ENCODE results near the gene PRM1. TPM values are rescaled to one million over a fixed set of nuclear protein-coding genes. Genes with fewer than 3 reads are reported as not detected.

PRM1 gene
- total RNA-seq, 1 experiment from 2014 or later: not detected

GRCh38 chr16:11272921-11273720, 8.0 kb downstream of the PRM1 start, which contains the start of gene PRM3:
TSS of gene PRM3 (minus strand) at chr16:11273629. CDS start at chr16:11273595, 34 bp downstream.
- intact Hi-C loops (cut with micrococcal nuclease; ENCODE audit: unreplicated experiment): no loop called here
- no TSS peak for BruUV-seq (replicated peaks)
- H3K9me3 ChIP-seq (ENCODE audit: insufficient read depth, low read depth): no peaks in the 10 kb centered on the region
- H3K4me3 ChIP-seq: no peak within 1 kb of the TSS
- H3K79me2 ChIP-seq (ENCODE audit: low read depth): no peaks in the 10 kb centered on the region
- no peak within 1 kb of the TSS for H3K4me2 ChIP-seq
- CTCF ChIA-PET: no interaction called here
- no peaks in the 10 kb centered on the region for H3K36me3 ChIP-seq (ENCODE audit: low read depth)
- no peaks in the 10 kb centered on the region for H3K4me1 ChIP-seq (replicated peaks; ENCODE audit: insufficient read depth)
- POLR2A ChIA-PET (ENCODE audit: unreplicated experiment): no interaction called here
- no peak for DNase-seq
- H3K27me3 ChIP-seq (ENCODE audit: insufficient read depth, low read depth): peaks cover 10% of the 10 kb centered on the region; the same call in 1 of the 2 replicates
- no peaks in the 10 kb centered on the region for H4K20me1 ChIP-seq (ENCODE audit: insufficient read depth)
- no peak for TF ChIP-seq EZH2 (IDR thresholded peaks at IDR 0.05; ENCODE audit: low read depth)
- TF ChIP-seq, protein P1, sequence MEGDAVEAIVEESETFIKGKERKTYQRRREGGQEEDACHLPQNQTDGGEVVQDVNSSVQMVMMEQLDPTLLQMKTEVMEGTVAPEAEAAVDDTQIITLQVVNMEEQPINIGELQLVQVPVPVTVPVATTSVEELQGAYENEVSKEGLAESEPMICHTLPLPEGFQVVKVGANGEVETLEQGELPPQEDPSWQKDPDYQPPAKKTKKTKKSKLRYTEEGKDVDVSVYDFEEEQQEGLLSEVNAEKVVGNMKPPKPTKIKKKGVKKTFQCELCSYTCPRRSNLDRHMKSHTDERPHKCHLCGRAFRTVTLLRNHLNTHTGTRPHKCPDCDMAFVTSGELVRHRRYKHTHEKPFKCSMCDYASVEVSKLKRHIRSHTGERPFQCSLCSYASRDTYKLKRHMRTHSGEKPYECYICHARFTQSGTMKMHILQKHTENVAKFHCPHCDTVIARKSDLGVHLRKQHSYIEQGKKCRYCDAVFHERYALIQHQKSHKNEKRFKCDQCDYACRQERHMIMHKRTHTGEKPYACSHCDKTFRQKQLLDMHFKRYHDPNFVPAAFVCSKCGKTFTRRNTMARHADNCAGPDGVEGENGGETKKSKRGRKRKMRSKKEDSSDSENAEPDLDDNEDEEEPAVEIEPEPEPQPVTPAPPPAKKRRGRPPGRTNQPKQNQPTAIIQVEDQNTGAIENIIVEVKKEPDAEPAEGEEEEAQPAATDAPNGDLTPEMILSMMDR (conservative IDR thresholded peaks at IDR 0.05): no peak
- no peaks in the 10 kb centered on the region for H3K9me2 ChIP-seq (ENCODE audit: insufficient read depth)
- no peak within 1 kb of the TSS for H3K27ac ChIP-seq
- no peak within 1 kb of the TSS for H2AFZ ChIP-seq
- H3F3A ChIP-seq (ENCODE audit: insufficient read depth, low read depth): no peaks in the 10 kb centered on the region

DNA sequence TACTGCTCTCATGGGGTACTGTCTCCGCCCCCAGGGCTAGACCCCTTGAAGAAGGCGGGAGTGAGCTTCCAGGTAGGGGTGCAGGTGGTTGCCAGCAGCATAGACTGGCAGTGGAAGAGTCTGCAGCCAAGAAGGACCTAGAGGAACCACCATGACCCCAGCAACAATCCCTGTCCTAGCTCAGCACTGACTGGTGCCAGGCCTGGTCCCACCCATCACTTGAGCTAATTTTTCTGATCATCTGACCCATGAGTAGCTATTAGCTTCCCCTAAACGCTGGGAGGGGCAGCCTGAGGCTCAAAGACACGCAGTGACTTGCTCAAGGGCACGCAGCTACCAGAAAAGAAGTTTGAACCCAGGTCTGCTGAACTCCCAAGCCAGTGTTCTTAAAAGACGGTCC, 8.6 kb downstream of the PRM1 start:
- no peaks in the 10 kb centered on the region for H3K36me3 ChIP-seq (ENCODE audit: low read depth)
- no peaks in the 10 kb centered on the region for H4K20me1 ChIP-seq (ENCODE audit: insufficient read depth)
- no peak overlapping the region for H3K4me3 ChIP-seq
- no peaks in the 10 kb centered on the region for H3K9me3 ChIP-seq (ENCODE audit: insufficient read depth, low read depth)
- no peak overlapping the region for H3K27ac ChIP-seq
- no TSS peak for BruUV-seq (replicated peaks)
- no peaks in the 10 kb centered on the region for H3K79me2 ChIP-seq (ENCODE audit: low read depth)
- H3K4me2 ChIP-seq: no peak overlapping the region
- DNase-seq: no peak
- POLR2A ChIA-PET (ENCODE audit: unreplicated experiment): no interaction called here
- TF ChIP-seq EZH2 (IDR thresholded peaks at IDR 0.05; ENCODE audit: low read depth): no peak
- TF ChIP-seq, protein P1 (conservative IDR thresholded peaks at IDR 0.05): no peak
- no peak overlapping the region for H2AFZ ChIP-seq
- intact Hi-C loops (cut with micrococcal nuclease; ENCODE audit: unreplicated experiment): no loop called here
- CTCF ChIA-PET: no interaction called here
- H3K4me1 ChIP-seq (replicated peaks; ENCODE audit: insufficient read depth): no peaks in the 10 kb centered on the region
- H3K27me3 ChIP-seq (ENCODE audit: insufficient read depth, low read depth): peaks cover 10% of the 10 kb centered on the region; the same call in 1 of the 2 replicates
- no peaks in the 10 kb centered on the region for H3F3A ChIP-seq (ENCODE audit: insufficient read depth, low read depth)
- H3K9me2 ChIP-seq (ENCODE audit: insufficient read depth): no peaks in the 10 kb centered on the region

- Histone ChIP-seq H3K27me3 (ENCODE audit: insufficient read depth, low read depth) (peaks cover 10% of the 10 kb centered on the region; the same call in 1 of the 2 replicates), H3F3A (ENCODE audit: insufficient read depth, low read depth) (no peaks in the 10 kb centered on the region), H3K79me2 (ENCODE audit: low read depth) (no peaks in the 10 kb centered on the region), H2AFZ (no peak overlapping the region), H3K4me3 (no peak overlapping the region), H3K36me3 (ENCODE audit: low read depth) (no peaks in the 10 kb centered on the region), H3K4me2 (no peak overlapping the region), H3K9me2 (ENCODE audit: insufficient read depth) (no peaks in the 10 kb centered on the region), H4K20me1 (ENCODE audit: insufficient read depth) (no peaks in the 10 kb centered on the region), H3K4me1 (replicated peaks; ENCODE audit: insufficient read depth) (no peaks in the 10 kb centered on the region), H3K9me3 (ENCODE audit: insufficient read depth, low read depth) (no peaks in the 10 kb centered on the region), H3K27ac (no peak overlapping the region)
- intact Hi-C loops (cut with micrococcal nuclease; ENCODE audit: unreplicated experiment): no loop called here
- BruUV-seq (replicated peaks): no TSS peak
- CTCF ChIA-PET: no interaction called here
- DNase-seq: no peak
- POLR2A ChIA-PET (ENCODE audit: unreplicated experiment): no interaction called here
- TF ChIP-seq, protein P1 (conservative IDR thresholded peaks at IDR 0.05): no peak
- no peak for TF ChIP-seq EZH2 (IDR thresholded peaks at IDR 0.05; ENCODE audit: low read depth)
These were observed 9.5 kb downstream of the PRM1 start for GRCh38 chr16:11271610-11272009.

Data from PC-9 (cell line).